ENCODE results near the gene NKIRAS2.

Gene NKIRAS2

GRCh38 chr17:42019509-42020404 lies at the start of gene NKIRAS2:
NKIRAS2 (plus strand) TSS chr17:42020090; CDS start chr17:42021578, 1,488 bp downstream.
- Mint-ChIP-seq H3K27me3 (no peaks in the 10 kb centered on the region), H3K27ac (ENCODE audit: low read depth) (peak within 1 kb of the TSS; percentile 79), H3K4me3 (peak within 1 kb of the TSS; percentile 99), H3K36me3 (ENCODE audit: insufficient read depth) (peaks cover 31% of the 10 kb centered on the region), H3K9me3 (no peaks in the 10 kb centered on the region), H3K4me1 (peaks cover 61% of the 10 kb centered on the region)
- ATAC-seq (replicated peaks; ENCODE audit: extremely low read depth, poor library complexity, severe bottlenecking): peak; percentile 72
- DNase-seq (ENCODE audit: low spot score in 2 of 2): peak; percentile 79 to 82

GRCh38 chr17:41970901-41971331 lies 49.0 kb upstream of the NKIRAS2 start:
- peaks cover 28% of the 10 kb centered on the region for H3K36me3 Mint-ChIP-seq (ENCODE audit: insufficient read depth)
- H3K27me3 Mint-ChIP-seq: no peaks in the 10 kb centered on the region
- peaks cover 15% of the 10 kb centered on the region for H3K4me1 Mint-ChIP-seq
- H3K4me3 Mint-ChIP-seq: no peak overlapping the region
- no peak for DNase-seq (ENCODE audit: low spot score in 2 of 2)
- H3K27ac Mint-ChIP-seq (ENCODE audit: low read depth): no peak overlapping the region
- H3K9me3 Mint-ChIP-seq: no peaks in the 10 kb centered on the region
- no peak for ATAC-seq (replicated peaks; ENCODE audit: extremely low read depth, poor library complexity, severe bottlenecking)

GRCh38 chr17:41971721-41972523 lies 48.0 kb upstream of the NKIRAS2 start:
- H3K27me3 Mint-ChIP-seq: no peaks in the 10 kb centered on the region
- no peak overlapping the region for H3K27ac Mint-ChIP-seq (ENCODE audit: low read depth)
- ATAC-seq (replicated peaks; ENCODE audit: extremely low read depth, poor library complexity, severe bottlenecking) (no peak), DNase-seq (ENCODE audit: low spot score in 2 of 2) (no peak)
- H3K36me3 Mint-ChIP-seq (ENCODE audit: insufficient read depth): peaks cover 33% of the 10 kb centered on the region
- peaks cover 22% of the 10 kb centered on the region for H3K4me1 Mint-ChIP-seq
- H3K4me3 Mint-ChIP-seq: no peak overlapping the region
- no peaks in the 10 kb centered on the region for H3K9me3 Mint-ChIP-seq

GRCh38 chr17:41972571-41973407 lies 47.1 kb upstream of the NKIRAS2 start:
- no peak for ATAC-seq (replicated peaks; ENCODE audit: extremely low read depth, poor library complexity, severe bottlenecking)
- Mint-ChIP-seq H3K4me3 (no peak overlapping the region), H3K36me3 (ENCODE audit: insufficient read depth) (peaks cover 36% of the 10 kb centered on the region)

GRCh38 chr17:41973408-41973811 lies 46.5 kb upstream of the NKIRAS2 start:
- Mint-ChIP-seq H3K27me3 (no peaks in the 10 kb centered on the region), H3K36me3 (ENCODE audit: insufficient read depth) (peaks cover 39% of the 10 kb centered on the region), H3K27ac (ENCODE audit: low read depth) (peak overlapping the region; percentile 67), H3K4me1 (peaks cover 21% of the 10 kb centered on the region), H3K4me3 (no peak overlapping the region), H3K9me3 (no peaks in the 10 kb centered on the region)
- DNase-seq (ENCODE audit: low spot score in 2 of 2) (no peak), ATAC-seq (replicated peaks; ENCODE audit: extremely low read depth, poor library complexity, severe bottlenecking) (no peak)

More at GRCh38 chr17:41972571-41973407, 47.1 kb upstream of the NKIRAS2 start:
- Mint-ChIP-seq H3K4me1 (peaks cover 26% of the 10 kb centered on the region), H3K27me3 (no peaks in the 10 kb centered on the region), H3K27ac (ENCODE audit: low read depth) (peak overlapping the region; percentile 67), H3K9me3 (no peaks in the 10 kb centered on the region)
- no peak for DNase-seq (ENCODE audit: low spot score in 2 of 2)

GRCh38 chr17:41974031-41974430 lies 45.9 kb upstream of the NKIRAS2 start:
- no peak overlapping the region for H3K4me3 Mint-ChIP-seq
- H3K4me1 Mint-ChIP-seq: peaks cover 21% of the 10 kb centered on the region
- no peak for ATAC-seq (replicated peaks; ENCODE audit: extremely low read depth, poor library complexity, severe bottlenecking)
- peaks cover 39% of the 10 kb centered on the region for H3K36me3 Mint-ChIP-seq (ENCODE audit: insufficient read depth)
- DNase-seq (ENCODE audit: low spot score in 2 of 2): no peak
- H3K9me3 Mint-ChIP-seq: no peaks in the 10 kb centered on the region
- H3K27ac Mint-ChIP-seq (ENCODE audit: low read depth): no peak overlapping the region
- no peaks in the 10 kb centered on the region for H3K27me3 Mint-ChIP-seq

GRCh38 chr17:41974658-41975057 lies 45.2 kb upstream of the NKIRAS2 start:
- no peak overlapping the region for H3K27ac Mint-ChIP-seq (ENCODE audit: low read depth)

GRCh38 chr17:41975099-41976083 lies 44.5 kb upstream of the NKIRAS2 start:
- Mint-ChIP-seq H3K27ac (ENCODE audit: low read depth) (no peak overlapping the region), H3K9me3 (no peaks in the 10 kb centered on the region), H3K27me3 (no peaks in the 10 kb centered on the region), H3K36me3 (ENCODE audit: insufficient read depth) (peaks cover 50% of the 10 kb centered on the region), H3K4me1 (peaks cover 21% of the 10 kb centered on the region), H3K4me3 (no peak overlapping the region)
- no peak for ATAC-seq (replicated peaks; ENCODE audit: extremely low read depth, poor library complexity, severe bottlenecking)
- DNase-seq (ENCODE audit: low spot score in 2 of 2): no peak

More at GRCh38 chr17:41974658-41975057, 45.2 kb upstream of the NKIRAS2 start:
- Mint-ChIP-seq H3K27me3 (no peaks in the 10 kb centered on the region), H3K4me3 (no peak overlapping the region), H3K4me1 (peaks cover 21% of the 10 kb centered on the region), H3K9me3 (no peaks in the 10 kb centered on the region), H3K36me3 (ENCODE audit: insufficient read depth) (peaks cover 43% of the 10 kb centered on the region)
- DNase-seq (ENCODE audit: low spot score in 2 of 2) (no peak), ATAC-seq (replicated peaks; ENCODE audit: extremely low read depth, poor library complexity, severe bottlenecking) (no peak)

GRCh38 chr17:41976142-41976768 lies 43.6 kb upstream of the NKIRAS2 start:
- Mint-ChIP-seq H3K27ac (ENCODE audit: low read depth) (peak overlapping the region; percentile 35), H3K36me3 (ENCODE audit: insufficient read depth) (peaks cover 55% of the 10 kb centered on the region), H3K9me3 (no peaks in the 10 kb centered on the region), H3K4me3 (no peak overlapping the region), H3K4me1 (peaks cover 21% of the 10 kb centered on the region), H3K27me3 (no peaks in the 10 kb centered on the region)
- DNase-seq (ENCODE audit: low spot score in 2 of 2) (no peak), ATAC-seq (replicated peaks; ENCODE audit: extremely low read depth, poor library complexity, severe bottlenecking) (no peak)

GRCh38 chr17:41977991-41978390 lies 41.9 kb upstream of the NKIRAS2 start:
- peaks cover 14% of the 10 kb centered on the region for H3K4me1 Mint-ChIP-seq
- H3K4me3 Mint-ChIP-seq: no peak overlapping the region
- H3K36me3 Mint-ChIP-seq (ENCODE audit: insufficient read depth): peaks cover 69% of the 10 kb centered on the region
- no peak for DNase-seq (ENCODE audit: low spot score in 2 of 2)
- H3K27ac Mint-ChIP-seq (ENCODE audit: low read depth): no peak overlapping the region
- no peaks in the 10 kb centered on the region for H3K9me3 Mint-ChIP-seq
- no peaks in the 10 kb centered on the region for H3K27me3 Mint-ChIP-seq
- ATAC-seq (replicated peaks; ENCODE audit: extremely low read depth, poor library complexity, severe bottlenecking): no peak

Measured in central memory CD8-positive, alpha-beta T cell (primary cell).